HG02678 (cell line): ENCODE results near the gene TCERG1.

ENCODE experiments used
- ATAC-seq: cut with Tn5 transposase; IDR thresholded peaks from one replicate; pipeline ENCODE4 v1.9.1; 2021; ENCODE audit warnings: mild to moderate bottlenecking, moderate library complexity; ENCODE audit not compliant: unreplicated experiment

Gene TCERG1

GRCh38 chr5:146451411-146451810 is 4.3 kb downstream of the TCERG1 start:
- ATAC-seq, result no peak

DNA sequence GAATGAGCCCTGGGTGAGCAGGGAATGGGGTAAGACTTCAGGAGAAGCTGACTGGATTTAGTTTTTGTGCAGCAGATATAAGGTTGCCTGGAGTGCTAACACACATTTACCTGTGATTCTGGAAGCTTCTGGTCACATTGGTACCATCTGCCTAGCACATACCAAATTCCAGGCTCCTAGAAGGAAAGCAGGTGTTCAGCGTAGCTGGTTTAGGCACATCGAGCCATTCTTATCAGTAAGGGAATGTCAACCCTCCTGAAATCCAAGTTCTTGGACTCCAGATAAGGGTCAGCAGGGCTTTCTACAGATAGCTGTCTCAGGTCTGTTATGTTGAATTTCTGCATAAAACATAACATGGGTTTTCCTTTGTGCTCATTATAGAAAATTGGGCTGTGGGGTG is 10.3 kb downstream of the TCERG1 start:
- no peak for ATAC-seq

DNA sequence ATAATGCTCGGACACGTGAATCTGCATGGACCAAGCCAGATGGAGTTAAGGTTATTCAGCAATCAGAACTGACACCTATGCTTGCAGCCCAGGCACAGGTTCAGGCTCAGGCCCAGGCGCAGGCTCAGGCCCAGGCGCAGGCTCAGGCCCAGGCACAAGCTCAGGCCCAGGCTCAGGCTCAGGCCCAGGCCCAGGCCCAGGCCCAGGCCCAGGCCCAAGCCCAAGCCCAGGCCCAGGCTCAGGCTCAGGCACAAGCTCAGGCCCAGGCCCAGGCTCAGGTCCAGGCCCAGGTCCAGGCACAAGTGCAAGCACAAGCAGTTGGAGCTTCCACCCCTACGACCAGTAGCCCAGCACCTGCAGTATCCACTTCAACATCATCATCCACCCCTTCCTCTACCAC is 11.8 kb downstream of the TCERG1 start:
- no peak for ATAC-seq

DNA sequence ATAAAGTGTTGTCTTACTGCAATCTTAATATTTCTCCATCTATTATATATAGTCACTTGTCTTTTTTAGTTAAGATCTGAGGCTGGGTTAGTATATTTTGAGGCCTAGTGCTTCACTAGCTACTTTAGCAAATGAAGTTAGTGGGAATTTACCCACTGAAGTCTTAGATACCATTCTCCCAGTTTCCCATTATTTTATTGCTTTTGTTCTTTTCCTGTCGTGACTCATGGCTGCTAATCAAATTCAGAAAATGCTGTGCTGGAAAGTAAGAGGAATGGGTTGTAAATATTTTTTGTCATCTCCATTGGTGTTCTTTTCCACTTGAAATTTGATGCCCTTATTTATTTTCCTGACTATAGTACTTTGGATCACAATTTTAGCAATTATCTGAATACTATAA is 14.2 kb downstream of the TCERG1 start:
- no peak for ATAC-seq

DNA sequence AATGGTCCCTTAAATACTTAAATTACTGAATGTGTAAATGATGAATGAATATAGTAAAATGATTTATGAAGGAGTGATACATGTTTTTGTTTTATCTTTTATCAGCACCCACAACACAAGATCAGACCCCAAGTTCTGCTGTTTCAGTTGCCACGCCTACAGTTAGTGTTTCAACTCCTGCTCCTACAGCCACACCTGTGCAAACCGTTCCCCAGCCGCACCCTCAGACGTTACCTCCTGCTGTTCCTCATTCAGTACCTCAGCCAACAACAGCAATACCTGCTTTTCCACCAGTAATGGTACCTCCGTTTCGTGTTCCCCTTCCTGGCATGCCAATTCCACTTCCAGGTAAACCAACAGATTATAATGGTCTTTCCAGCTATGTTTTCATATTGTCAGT is 16.3 kb downstream of the TCERG1 start:
- no peak for ATAC-seq

DNA sequence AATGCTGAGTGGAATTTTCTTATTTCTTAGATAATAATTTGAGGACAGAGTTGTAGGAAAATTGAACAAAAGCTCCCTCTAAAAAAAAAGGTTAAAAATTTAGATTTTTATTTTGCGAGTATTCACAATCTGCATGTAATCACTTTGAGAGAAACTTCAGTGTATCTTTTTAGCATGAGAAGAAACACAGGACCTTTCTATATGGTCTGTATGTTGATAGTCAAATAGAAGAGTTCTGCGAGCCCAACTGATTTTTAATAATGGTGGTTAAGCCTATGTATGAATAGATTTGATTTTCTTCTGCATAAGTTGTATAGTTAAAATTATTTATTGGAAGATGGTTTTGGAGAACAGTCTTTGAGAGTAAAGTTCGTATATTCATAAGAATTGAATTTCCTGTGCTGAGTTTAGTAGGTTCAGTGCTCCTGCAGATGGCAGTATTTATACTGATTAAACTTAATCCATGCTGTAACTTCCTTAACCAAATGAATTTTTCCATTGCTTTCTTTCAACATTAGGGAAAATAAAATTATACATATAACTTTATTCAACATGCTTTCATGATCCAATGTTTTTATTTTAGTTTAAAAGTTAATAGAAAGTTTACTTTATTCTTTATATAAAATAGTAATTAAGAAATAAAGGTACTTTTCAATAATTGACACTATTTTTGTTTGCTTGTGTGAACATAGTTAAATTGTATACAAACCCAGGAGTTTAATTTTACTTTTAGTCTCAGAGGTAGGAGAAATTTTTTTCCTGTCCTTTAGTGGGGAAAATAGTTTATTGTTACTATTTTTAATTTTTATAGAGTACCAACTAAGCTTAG is 19.6 kb downstream of the TCERG1 start:
- no peak for ATAC-seq

- no peak for ATAC-seq
These were observed 20.6 kb downstream of the TCERG1 start for GRCh38 chr5:146467760-146468159.

- no peak for ATAC-seq
These were observed 26.9 kb downstream of the TCERG1 start for GRCh38 chr5:146474065-146474464.

GRCh38 chr5:146475190-146475780 is 28.2 kb downstream of the TCERG1 start:
- ATAC-seq, result no peak

DNA sequence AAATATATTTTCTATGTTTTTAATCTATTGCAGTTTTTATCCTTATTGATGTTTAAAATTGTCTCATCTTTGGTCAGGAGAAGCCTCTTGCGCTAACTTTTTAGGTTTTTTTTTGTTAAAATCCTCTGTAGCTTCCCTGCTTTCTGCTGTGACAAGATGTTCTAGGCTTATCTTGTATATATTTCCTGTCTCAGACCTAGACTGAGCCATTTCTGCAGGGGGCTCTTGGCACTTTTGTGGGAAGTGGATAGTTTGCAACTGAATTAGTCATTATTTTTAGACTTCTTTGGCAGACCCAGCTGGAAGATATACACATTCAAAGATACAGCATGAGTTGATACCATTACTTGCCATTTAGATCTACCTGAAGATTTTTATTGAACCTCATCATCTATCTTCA is 28.8 kb downstream of the TCERG1 start:
- ATAC-seq, result no peak

DNA sequence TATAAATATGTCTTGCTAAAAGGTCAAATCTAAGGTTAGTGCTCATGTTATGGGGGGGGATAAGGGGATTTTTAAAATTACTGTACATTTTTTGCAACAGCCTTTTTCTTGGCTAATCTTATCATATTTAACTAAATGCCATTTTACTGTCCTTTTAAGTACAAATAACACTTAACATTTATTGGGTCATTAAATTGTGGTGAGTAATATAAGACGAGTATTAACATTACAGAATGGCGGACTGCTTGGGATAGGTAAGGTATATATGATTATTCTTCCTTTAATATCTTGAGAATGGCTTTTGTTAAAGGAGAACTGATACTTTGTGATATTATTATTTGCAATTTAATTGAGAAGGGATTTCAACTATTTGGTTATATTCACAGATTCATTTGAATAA is 35.6 kb downstream of the TCERG1 start:
- no peak for ATAC-seq

- no peak for ATAC-seq
These were observed 37.7 kb downstream of the TCERG1 start for GRCh38 chr5:146484714-146485391.

- ATAC-seq, result no peak
These were observed 43.1 kb downstream of the TCERG1 start for GRCh38 chr5:146490089-146490843.

DNA sequence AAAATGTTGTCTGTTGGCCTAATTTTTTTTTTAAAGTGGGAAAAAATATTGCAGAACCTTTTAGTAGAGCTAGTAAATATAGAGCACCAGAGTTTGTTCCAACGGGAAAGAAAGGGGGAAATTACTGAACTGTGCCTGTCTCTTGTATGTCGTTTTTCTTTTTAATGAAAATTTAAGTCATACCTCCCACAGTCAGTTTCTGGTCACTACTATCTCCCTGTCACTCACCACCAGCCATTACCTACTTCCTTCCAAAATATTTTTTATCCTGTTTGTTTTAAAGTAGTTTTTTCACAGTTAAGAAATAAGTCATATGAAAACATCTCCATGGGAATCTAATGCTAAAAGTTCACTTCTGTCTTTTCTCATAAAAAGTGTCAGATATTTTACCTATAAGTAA is 47.5 kb downstream of the TCERG1 start:
- no peak for ATAC-seq

GRCh38 chr5:146499680-146500079 is 52.5 kb downstream of the TCERG1 start:
- ATAC-seq, result no peak

GRCh38 chr5:146507428-146507827 is 60.3 kb downstream of the TCERG1 start:
- no peak for ATAC-seq

DNA sequence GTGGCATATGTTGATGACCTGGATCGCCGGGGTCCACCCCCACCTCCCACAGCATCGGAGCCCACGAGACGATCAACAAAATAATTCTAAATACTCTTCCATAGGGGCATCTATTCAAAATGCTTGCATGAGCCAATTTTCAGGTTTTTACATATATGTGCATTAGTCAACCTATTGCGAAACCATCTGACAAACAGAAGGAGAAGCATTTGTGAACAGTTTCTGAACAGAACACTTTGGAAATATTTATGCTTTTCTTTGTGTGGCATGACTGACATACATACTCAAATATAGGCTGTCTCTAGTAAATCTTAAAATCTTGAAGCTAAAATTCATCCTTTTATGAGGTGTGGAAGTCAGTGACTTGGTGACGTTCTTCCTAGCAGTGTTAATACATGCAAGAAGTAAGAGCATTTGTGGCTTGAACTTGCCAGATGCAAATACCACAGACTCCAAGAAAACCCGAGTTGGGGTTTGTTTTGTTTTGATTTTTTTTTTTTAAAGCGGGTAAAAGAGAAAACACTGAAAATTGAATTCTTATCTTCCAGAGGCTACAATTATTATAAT is 63.5 kb downstream of the TCERG1 start:
- no peak for ATAC-seq

DNA sequence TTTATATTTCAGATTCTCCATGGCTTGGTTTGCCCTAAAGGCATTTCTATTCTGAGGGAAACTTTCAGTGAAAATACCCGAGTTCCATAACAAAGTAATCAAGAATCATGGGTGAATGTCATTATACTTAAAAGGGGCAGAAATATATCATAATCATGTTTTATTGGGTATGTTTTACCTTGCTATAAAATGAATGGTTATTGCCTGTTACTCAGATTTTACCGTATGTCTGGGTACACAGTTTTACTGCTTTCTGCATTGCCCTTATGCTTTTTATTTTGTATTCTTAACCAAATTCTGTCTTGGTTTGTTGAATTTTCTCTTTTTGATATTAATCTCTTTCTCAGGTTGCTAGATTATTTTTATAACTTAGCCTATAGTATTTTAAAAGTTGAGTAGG is 66.3 kb downstream of the TCERG1 start:
- ATAC-seq, result no peak

DNA sequence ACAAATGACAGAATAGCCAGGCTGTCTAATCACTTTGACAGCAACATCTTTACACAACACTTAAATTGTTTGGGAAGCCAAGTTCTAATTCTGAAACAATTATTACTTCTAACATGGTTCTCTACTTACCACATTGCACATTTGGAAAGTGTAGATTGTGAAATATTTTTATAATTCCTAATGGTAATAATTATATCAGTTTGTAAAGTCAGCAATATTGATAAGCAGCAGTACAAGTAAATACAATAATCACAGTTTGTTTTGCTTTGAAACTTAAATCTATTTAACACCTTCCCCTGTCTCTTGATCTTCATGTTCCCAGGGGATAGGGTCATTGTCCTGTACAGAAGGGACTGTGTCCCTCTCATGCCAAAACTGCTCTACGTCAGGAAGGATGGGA is 67.4 kb downstream of the TCERG1 start:
- no peak for ATAC-seq

GRCh38 chr5:146515473-146516150 is 68.5 kb downstream of the TCERG1 start:
- ATAC-seq, result no peak

DNA sequence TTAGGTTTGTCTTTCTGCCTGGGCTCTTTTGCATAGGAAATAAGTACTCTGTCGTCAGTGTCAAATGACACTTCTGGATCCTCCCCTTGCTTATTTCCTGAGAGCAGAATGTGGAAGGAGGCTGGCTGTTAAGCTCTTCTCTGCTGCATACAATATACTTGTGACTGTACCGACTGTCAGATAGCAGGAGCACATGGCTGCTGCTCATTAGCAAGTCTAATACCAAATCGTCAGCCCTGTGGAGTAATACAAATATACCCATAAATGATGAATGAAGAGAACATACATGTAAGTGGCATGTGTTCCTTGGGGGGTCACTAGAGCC is 69.0 kb downstream of the TCERG1 start, which contains the start of gene GPR151:
Gene GPR151, minus strand, starts transcription at position 40 of the 325 bp plus-strand sequence. CDS start 77 bp downstream, outside the sequence.
- ATAC-seq, result no peak
